Stimulated activated CD4-positive, alpha-beta T cell treated with anti-CD3 and anti-CD28 coated beads, Interleukin-4, amount 100 ng/mL, for 4 hours (primary cell): Measurements from ENCODE around the gene SESTD1.

ENCODE experiments used
- DNase-seq, 2 experiments: peaks; one replicate each; pipeline ENCODE4 v3.0.0-alpha.2; 2020

The SESTD1 gene

DNA sequence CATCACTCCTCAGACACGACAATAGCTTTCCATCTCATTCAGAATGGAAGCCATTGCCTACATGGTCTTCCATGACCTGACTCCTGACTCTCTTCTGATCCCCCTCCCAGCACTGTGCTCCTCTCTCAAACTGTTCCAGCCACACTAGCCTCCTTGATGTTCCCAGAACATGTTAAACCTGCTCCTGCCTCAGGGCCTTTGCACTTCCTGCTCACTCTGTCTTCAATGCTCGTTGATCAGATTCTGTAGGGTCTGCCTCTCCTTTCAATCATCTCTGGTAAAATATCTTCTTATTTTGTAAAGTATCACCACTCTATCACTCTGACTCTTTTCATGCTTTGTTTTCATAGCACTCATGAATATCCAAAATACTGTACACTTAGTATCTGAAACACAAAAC is 84.9 kb downstream of the SESTD1 start:
- no peak for DNase-seq

DNA sequence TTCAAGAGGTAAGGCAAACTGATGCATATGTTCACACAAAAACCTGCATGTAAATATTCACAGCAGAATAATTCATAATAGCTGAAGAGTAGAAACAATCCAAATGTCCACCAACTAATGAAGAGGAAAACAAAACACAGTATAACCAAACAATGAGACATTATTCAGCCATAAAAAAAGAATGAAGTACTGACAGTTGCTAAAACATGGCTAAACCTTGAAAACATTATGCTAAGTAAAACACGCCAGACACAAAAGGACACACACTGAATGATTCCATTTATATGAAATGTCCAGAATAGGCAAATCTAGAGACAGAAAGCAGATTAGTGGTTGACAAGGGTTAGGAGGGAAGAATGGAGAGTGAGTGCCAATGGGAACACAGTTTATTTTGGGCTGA is 86.9 kb downstream of the SESTD1 start:
- no peak for DNase-seq

DNA sequence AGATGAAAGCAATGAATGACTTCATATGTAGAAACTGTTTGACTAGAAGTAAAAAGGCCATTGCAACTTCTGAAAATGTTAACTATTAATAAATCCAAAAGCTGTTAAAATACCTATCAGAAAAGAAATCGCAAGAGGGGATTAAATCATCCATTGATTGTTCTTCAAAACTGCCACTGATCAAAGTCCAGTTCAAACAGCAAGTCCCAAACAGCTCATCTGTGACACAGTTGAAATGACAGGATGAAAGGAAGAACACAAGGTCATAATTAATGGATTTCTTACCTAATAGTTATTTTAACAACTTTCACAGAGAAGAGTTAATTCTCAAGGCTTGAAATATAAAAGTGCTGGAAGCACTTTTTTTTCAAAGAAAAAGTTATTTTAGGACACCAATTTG is 90.4 kb downstream of the SESTD1 start:
- no peak for DNase-seq

DNA sequence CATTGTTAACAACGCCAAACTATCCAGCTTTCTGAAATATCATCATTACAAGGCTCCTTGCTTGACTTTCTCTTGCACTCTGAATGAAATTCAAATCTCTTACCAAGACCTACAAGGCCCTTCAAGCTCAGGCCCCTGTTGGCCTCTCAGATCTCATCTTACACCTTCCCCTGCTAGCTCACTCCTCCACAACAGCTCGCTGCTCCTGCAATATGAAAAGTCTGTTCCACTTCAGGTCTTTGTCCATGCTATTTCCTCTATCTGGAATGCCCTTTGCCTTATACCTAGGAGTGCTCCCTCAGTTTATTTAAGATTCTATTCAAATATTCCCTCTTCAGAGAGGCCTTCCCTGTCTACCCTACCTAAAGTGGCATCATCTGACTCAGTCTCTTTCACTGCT is 91.7 kb downstream of the SESTD1 start:
- DNase-seq = no peak

DNA sequence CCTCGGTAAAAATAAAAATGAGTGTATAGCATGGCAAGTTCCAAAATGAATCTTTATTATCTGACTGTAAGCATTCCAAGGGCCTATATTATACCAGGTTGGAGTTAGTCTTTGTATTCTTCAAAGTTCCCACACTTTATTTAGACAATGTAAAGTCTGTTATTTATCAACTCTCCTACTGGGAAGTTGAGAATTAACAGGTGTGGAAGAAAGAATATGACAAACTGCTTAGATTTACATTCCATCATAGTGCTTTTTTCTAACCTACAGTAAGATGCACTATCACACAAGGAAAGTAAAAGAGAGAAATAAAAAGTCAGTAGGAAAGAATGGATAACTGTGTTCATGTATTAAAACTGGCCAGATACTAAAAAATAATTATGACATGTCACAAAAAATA is 93.3 kb downstream of the SESTD1 start:
- DNase-seq = no peak

DNA sequence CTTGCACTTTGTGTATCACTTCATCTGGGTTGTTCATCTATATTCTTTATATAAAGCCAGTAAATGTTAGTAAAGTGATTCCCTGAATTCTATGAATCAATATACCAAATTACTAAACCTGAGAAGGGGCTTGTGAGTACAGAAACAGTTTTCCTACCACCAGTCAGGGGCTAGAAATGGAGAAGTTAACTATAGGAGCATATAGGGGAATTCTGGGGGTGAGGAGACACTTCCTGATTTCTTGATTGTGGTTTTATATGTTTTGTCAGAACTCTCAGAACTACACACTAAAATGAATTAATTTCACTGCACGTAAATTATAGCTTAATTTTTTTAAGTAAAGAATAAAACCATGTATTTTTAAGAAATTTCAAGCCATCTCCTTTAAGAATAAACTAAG is 93.7 kb downstream of the SESTD1 start:
- no peak for DNase-seq

DNA sequence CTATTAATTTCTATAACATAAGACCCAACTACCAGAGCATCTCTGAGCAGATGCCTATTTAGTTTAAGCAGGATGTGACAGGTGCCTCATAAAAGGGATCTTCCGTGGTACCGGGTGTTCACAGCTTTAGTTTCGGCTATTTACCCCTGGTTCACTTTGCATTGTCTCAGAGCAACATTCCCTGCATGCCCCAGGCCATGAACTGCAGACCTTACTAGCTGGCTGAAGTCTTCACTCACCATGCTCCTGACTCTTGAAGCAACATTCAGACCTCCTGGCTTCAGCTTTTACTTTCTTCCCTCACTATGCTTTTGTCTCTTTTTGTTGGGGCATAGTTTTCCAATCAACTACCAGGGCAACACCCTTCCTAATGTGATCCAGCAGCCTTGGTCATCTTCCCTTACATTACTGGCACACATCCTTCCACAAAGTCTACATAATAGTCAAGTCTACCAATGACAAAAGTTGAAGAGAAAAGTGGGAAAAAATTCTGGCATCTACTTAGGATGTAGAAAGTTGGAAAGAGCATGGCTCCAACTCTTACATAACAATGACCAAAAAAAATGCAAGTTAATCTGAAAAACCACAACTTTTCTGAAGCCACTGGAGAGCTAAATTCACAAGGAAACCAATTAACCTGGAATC is 99.2 kb downstream of the SESTD1 start:
- DNase-seq = no peak

DNA sequence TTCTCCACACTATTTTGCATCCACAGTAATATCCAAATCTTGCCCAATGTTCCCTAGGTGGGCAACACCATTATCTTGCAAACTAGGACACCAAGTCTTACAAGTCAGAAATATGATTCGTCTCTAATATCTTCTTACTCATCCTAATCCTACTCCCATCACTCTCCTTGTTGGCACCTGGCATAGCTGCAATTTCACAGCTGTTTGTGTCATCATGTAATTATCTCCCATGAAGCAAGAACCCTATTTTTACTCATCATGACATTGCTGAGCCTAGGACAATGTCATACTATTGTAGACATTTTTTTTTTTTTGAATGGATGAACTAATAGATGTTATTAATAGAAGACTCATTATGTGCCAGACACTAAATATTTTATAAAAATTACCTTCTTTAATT is 123.4 kb downstream of the SESTD1 start:
- no peak for DNase-seq

DNA sequence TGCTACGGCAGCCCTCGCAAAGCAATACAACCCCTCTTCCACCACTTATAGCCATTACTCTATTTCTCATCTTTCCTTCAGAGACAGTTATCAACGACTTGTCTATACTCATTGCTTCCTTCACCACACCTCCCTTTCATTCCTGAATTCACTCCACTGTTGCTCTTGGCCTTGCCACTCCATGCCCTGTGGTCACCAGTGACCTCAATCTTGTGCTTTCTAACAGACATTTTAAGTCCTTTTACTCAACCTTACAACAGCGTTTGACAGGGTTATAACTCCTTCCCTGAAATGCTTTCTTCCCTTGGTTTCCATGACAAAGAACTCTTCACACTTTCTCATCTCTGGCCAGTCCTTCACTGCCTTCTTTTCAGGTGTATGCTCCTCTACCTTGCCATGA is 124.1 kb downstream of the SESTD1 start:
- DNase-seq = no peak

DNA sequence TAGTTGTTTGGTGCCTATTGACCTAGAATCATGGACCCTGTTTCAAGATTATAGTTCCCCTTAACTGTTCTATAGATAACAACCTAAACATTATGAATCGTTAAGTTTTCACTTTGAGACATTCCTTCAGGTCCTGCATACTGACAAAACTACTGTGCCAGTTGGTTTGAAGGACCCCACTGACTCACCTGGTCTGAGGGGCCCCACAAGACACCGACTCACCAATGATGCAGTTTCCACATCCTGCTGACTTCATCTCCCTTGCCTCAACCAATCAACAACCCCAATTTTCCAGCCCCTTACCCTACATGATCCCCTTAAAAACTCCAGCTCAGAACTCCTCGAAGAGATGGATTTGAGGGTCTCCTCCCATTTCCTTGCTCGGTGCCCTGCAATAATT is 125.1 kb downstream of the SESTD1 start:
- no peak for DNase-seq

DNA sequence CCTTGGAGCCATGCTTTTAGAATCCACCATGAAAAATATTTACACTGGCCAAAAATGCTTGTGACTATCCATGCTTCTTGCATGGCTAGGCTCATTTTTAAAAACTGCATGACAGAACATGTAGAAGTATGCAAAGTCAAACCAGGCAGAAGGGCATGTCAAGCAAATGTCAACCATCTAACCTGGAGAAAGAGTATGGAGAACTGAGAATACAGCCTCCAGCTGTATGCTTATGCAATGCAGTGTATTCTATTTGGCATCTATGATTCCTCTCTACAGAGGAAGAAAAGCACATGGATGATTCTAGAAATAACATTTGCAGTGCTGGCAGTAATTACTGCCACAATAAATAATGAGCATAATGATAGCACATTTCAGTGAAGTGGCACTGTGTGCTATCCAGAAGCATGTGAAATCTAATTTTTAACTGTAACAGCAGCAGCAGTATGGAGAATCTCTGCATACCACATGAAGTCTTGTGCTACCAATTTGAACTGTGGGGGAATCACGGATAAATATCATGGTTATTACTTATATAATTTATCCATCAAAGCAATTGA is 127.4 kb downstream of the SESTD1 start:
- no peak for DNase-seq

DNA sequence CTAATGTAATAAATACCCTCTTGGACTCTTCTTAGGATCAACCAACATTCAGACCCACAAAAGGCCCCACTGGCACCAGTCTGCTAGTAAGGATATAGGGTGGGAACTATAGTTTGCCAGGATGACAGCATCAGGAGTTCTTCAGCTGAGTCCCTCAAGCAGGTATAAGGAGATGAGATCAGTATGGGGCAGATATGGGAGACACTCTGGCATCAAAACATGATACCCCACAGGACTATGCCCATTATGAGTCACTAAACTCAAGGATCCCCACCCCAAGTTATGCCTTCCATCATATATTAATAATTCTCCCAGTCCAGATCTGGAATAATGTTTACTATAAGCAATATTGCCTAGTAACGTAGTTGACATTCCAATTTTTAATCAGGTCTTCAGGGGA is 131.6 kb downstream of the SESTD1 start:
- DNase-seq = no peak

DNA sequence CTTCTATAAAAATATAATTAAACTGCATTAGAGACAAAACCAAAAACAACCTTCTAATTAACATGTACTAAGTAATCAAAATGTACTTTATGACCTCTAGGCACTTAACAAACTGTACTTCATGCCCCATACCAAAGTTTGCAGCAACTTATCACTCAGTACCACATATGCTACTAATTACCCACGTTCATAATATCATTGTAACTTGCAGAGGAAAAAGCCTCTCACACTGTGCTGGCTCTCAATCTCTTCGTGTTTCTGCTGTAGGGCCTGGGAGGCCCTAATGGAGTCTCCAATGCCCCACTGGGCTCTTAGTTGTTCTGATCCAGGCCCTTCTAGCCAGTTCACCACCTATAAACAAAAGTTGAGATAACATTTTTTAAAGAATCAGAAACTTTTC is 132.6 kb downstream of the SESTD1 start:
- DNase-seq = no peak

DNA sequence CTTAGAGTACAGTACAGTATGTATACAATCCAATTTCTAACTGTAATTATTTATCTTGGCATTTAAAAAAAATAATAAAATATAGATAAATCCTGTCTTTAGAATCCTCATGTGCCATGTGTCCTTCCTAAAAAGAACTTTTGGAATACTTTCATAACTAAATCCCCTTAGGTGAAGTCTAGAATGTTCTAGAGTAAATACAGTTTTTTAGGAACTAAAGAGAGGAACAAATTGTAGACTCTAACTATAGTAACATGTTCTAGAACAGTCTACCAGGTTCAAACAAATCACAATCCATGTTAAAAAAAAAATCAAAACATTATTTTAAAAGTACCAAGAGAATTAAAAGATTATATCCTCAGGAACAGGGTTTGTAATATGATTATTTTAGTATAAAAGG is 134.1 kb downstream of the SESTD1 start:
- no peak for DNase-seq

DNA sequence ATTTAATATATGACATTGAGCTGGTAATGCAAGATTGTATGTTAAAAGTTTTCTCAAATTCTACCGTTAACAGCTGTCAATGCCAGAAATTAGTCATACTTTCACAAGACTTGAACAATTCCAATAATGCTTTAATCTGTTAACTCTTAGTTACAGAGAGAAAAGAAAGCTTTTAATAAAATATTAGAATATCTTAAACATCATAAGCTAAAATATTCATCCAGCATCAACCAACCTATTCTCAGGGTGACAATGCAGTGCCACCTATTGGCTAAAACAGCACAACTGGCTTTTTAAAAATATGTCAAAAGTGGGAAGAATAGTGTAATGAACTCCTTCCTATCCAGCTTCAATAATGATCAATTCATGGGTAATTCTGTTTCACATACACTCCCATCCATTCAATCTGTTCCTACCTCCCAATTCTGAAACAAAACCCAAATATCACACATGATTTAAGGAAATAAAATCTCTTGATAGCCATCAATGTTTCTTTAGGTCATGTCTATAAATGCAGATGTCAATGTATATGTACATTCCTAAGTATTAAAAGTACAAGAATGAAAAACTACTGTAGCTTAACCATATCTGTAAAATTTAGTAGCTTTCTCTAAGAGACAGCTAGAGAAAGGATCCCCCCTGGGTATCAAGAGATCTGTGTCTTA is 134.9 kb downstream of the SESTD1 start:
- no peak for DNase-seq

DNA sequence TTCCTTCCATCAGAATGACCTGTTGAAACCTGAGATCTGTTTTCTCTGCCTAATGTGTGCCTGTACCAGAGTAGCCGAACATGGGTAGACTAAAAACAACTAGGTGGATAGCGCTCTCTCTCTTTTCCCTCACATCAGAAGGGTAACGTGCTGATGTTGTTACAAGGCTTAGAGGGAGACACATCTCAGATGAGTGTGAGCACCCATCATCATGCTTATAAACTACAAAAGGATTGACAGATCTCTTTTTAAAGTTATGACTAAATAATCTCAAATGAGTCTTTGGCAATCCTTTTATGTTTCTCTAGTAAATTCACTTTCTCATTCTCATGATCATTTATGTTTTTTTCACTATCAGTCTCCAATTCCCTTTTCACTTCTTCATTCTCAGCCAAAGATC is 139.2 kb downstream of the SESTD1 start:
- DNase-seq = no peak

DNA sequence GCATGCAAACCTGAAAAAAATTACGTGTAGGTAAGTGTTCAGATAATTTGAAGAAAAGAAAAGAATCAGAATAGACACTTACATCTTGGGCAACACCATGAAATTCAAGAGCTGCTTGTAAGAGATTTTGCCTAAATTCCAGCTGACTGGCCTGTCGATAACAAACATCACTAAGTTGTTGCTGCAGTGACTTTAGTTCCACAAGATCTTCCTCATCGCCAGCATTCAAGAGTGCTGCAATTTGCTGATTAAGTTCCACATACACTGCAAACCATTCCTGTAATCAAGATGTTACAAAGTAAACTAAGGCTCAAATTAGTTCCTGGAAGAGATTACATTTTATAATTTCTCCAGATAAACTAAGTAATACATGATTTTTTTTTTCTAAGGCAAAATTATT is 140.3 kb downstream of the SESTD1 start:
- no peak for DNase-seq

DNA sequence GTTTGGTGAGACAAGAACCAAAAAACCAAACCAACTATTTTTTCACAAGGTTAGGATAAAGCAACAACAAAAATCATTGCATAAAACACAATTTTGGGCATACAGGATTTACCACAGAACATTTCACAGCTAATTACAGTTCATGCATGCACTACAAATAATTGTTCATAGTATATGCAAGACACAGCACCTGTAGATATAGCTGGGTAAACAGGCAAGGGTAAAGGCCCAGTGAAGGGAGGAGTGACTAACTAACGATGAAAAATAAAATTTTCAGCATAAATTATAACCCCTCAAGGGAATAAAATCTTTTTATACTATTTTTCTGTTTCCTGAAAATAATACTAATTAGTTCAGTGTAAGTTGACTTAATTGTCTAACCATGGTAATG is 141.4 kb downstream of the SESTD1 start:
- DNase-seq = no peak

DNA sequence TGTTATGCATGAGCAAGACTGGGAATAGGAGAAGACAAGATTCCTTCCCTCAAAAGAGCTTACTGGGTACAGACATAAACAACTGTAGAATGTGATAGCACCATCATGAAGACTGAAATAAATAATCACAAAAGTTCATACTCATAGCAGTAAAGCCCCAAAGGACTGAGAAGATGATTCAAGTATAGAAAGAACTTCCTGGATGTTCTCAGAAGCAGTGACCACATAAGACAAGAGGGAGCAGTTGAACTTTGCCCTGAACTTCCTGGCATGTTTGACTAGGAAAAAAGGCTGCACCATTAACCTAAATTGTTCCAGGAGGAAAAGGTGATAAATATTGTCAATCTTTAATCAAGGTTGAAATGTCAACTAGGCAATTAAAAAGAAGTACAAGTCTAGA is 156.9 kb downstream of the SESTD1 start:
- no peak for DNase-seq

DNA sequence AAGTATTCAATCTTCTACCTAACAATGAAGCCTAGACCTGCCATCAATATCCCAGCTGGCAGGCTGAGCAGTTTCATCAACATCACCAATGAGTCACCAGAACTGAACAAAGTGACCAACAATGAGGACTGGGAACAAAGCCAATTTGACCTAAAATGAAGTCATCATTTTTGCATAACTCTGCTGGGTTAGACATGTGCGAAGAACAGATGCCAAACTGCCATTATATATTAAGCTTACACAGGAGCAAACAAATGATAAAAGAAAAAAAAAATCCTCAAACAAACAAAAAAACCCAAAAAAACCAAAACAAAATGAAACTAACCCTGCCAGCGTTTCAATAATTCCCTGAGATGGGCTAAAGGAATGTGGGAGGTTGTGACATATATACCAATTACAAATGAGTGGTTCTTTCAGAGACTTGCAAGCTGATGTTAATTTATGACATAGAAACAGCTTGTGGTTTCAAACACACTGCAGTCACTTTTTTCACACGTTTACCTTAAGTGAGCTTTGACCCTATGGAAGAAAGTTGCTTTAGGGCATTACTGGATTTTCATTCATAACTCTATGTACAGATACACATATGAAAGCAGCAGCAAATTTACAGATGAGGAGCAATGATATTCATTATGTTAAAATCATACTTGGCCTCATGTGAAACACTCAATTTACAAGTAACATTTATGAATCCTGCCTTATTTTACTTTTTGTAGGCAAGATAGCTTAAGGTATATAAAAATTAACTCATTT is 157.8 kb downstream of the SESTD1 start:
- DNase-seq = no peak

DNA sequence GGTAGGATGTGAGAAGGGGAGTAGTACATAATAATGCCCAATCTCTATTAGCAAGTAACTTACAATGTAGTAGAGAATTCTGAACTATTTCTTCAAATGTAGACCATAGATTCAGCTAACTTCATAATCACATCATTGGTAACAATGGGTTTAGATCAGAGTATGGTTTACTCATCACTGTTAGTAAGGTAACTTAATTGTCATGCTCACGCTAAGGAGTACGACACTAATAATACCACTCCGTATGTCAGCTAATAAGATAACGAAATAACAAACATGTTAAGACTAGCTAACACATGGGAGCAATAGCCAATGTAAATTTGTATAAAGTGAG is 158.3 kb downstream of the SESTD1 start:
- no peak for DNase-seq

DNA sequence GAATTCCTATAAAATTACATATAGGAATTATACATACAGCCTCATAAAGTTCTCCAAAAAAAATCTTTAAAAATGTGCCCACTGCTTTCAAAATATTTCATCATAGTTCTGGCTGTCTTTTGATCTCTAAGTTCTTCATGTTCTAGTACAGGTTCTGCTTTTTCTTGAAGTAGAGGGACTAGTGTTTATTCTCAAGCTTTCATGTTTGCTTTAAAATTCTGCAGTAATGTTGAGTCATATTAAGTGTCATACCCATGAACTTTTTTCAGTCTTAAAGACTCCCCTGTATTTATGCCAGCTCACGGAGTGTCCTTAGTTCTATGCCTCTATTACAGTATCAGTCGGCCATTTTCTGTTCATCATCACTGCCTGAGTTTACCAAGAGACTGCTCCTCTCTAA is 159.9 kb downstream of the SESTD1 start:
- no peak for DNase-seq

DNA sequence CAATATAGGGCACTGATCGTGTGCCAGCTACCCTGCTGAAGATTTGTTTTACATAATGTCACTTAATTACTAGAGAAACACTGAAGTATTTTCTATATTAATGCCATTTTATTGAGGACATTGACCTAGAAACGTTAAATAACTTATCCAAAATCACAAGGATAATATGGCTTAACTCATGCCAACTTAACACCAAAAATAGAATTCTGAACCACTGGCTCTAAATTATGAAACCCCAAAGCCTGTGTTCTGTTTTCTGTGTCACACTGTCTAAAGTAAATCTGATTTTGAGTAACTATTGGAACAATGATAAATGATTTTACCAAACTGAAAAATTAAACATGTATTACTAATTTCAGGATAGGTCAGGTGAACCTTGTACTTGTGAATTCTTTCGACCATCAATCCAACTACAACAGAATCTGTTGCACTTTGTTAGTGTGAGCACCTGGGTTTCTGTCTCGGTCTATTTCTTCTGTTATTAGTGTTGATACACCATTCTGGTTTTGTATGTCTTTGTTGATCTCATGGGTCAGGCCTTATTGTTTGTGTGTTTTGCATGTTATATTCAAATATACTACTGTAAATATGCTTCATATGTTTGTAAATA is 166.4 kb downstream of the SESTD1 start:
- no peak for DNase-seq

DNA sequence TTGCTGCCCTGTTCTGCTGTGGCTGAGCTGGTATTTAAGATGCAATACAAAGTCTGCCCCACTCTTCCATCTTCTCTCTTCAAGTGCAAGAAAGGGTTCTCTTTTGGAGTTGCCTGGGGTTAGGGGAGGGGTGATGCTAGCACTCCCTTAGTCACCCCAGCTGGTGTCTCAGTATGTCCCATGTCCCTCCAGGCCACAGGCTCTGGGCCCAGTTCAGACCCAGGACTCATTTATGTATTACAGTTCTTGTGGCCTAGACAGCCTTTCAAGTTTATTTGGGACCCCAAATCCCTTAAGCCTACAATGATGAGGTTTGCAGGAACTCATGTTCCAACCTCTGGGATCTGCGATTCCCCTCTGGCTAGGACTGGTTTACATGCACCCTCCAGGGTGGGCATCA is 167.5 kb downstream of the SESTD1 start:
- no peak for DNase-seq
